SK-N-SH (cell line): ENCODE data around the gene ZFYVE26. TPM values are rescaled to one million over a fixed set of nuclear protein-coding genes. Genes with fewer than 3 reads are reported as not detected.
"Not testable (repeated sequence)": the region's sequence is repeated elsewhere in the genome, so short reads cannot be mapped to it uniquely, and the experiment has no call there.

Experiments
- CTCF ChIA-PET: fragments of 300-600, 350-600 bp; formaldehyde crosslinking; extraction: SDS; loops from one replicate; lab custom pipeline; 2021; lab: Yijun Ruan, JAX
- POLR2A ChIA-PET: fragments of 350-600 bp; sonication (Branson Sonifier 250); formaldehyde crosslinking; extraction: SDS; loops from one replicate; lab custom pipeline; 2020; ENCODE audit warnings: antibody characterized with exemption, inconsistent platforms; lab: Yijun Ruan, JAX
- DNase-seq: peaks from one replicate; pipeline ENCODE4 v3.0.0; 2012
- H2AFZ ChIP-seq: fragments of 200-600 bp; sonication (generic); 2 replicates; pipeline ENCODE4 v1.8.1; 2016; ENCODE audit warnings: antibody characterized with exemption, mild to moderate bottlenecking, low read depth
- H3F3A ChIP-seq: fragments of 200-600 bp; sonication (generic); replicated peaks from 2 replicates; pipeline ENCODE3; 2016; ENCODE audit warnings: antibody characterized with exemption, mild to moderate bottlenecking; ENCODE audit not compliant: insufficient read depth
- H3K27ac ChIP-seq, 2 experiments: fragments of 200-500 bp in 1 of 2; fragments of 200-600 bp in 1 of 2; sonication (Bioruptor generic) in 1 of 2; sonication (generic), shearing (Covaris generic) in 1 of 2; 2 replicates each; pipeline versions ENCODE4 v1.5.1 to v1.6.1; 2014 to 2016; ENCODE audit warnings: low read depth in 2 of 2, inconsistent platforms in 1 of 2, low read length in 1 of 2, mild to moderate bottlenecking in 1 of 2, mixed read lengths in 1 of 2
- H3K27me3 ChIP-seq: fragments of 200-600 bp; sonication (generic), shearing (Covaris generic); 2 replicates; pipeline ENCODE4 v1.6.1; 2016; ENCODE audit warnings: mixed run types; ENCODE audit not compliant: insufficient read depth
- H3K36me3 ChIP-seq, 2 experiments: fragments of 200-500 bp in 1 of 2; fragments of 200-600 bp in 1 of 2; sonication (Bioruptor generic) in 1 of 2; sonication (generic) in 1 of 2; replicated peaks in 1 of 2; 2 replicates each; pipeline versions ENCODE3 to v1.5.1; 2014 to 2016; ENCODE audit warnings: low read length in 1 of 2, mild to moderate bottlenecking in 1 of 2; ENCODE audit not compliant: insufficient read depth in 2 of 2, control insufficient read depth in 1 of 2
- H3K4me1 ChIP-seq, 2 experiments: fragments of 200-500 bp in 1 of 2; fragments of 200-600 bp in 1 of 2; sonication (Bioruptor generic) in 1 of 2; sonication (generic), shearing (Covaris generic) in 1 of 2; 2 replicates each; pipeline versions ENCODE4 v1.5.1 to v1.6.1; 2014 to 2016; ENCODE audit warnings: low read depth in 1 of 2, low read length in 1 of 2, mixed run types in 1 of 2; ENCODE audit not compliant: insufficient read depth in 2 of 2, control insufficient read depth in 1 of 2
- H3K4me2 ChIP-seq: fragments of 200-600 bp; sonication (generic), shearing (Covaris generic); 2 replicates; pipeline ENCODE4 v1.6.1; 2017; ENCODE audit warnings: mixed run types
- H3K4me3 ChIP-seq, 2 experiments: fragments of 200-500 bp in 1 of 2; fragments of 200-600 bp in 1 of 2; sonication (Bioruptor generic) in 1 of 2; sonication (generic), shearing (Covaris generic) in 1 of 2; 2 replicates each; pipeline versions ENCODE4 v1.5.1 to v1.8.1; 2014 to 2016; ENCODE audit warnings: low read depth in 2 of 2, inconsistent platforms in 1 of 2, low read length in 1 of 2, mild to moderate bottlenecking in 1 of 2, mixed read lengths in 1 of 2, moderate library complexity in 1 of 2
- H3K79me2 ChIP-seq: fragments of 200-600 bp; sonication (generic); 2 replicates; pipeline ENCODE4 v1.8.1; 2017; ENCODE audit warnings: mild to moderate bottlenecking; ENCODE audit not compliant: insufficient read depth
- H3K9ac ChIP-seq: fragments of 200-600 bp; sonication (generic); 2 replicates; pipeline ENCODE4 v1.6.1; 2017; ENCODE audit warnings: mixed run types
- H3K9me2 ChIP-seq: fragments of 200-600 bp; sonication (generic); 2 replicates; pipeline ENCODE4 v1.6.1; 2017; ENCODE audit warnings: mixed run types
- H3K9me3 ChIP-seq: fragments of 200-600 bp; sonication (generic); 2 replicates; pipeline ENCODE4 v1.6.1; 2017; ENCODE audit warnings: mixed run types, mild to moderate bottlenecking, moderate library complexity
- H4K20me1 ChIP-seq: fragments of 200-600 bp; sonication (generic); 2 replicates; pipeline ENCODE4 v1.6.1; 2017; ENCODE audit warnings: mild to moderate bottlenecking, mixed run types; ENCODE audit not compliant: insufficient read depth
- FOSL2 ChIP-seq: IDR thresholded peaks from 2 replicates; pipeline ENCODE4 v1.4.0; 2012; ENCODE audit warnings: low read depth, mild to moderate bottlenecking, moderate library complexity, borderline replicate concordance
- FOXM1 ChIP-seq: IDR thresholded peaks from 2 replicates; pipeline ENCODE4 v1.4.0; 2012; ENCODE audit warnings: low read depth, mild to moderate bottlenecking
- GATA2 ChIP-seq: sonication (generic); formaldehyde crosslinking; IDR thresholded peaks from 2 replicates; pipeline ENCODE4 v1.5.0; 2020; ENCODE audit warnings: mild to moderate bottlenecking, missing genetic modification reagents
- JUND ChIP-seq: IDR thresholded peaks from 2 replicates; pipeline ENCODE4 v1.4.0; 2012
- MEF2A ChIP-seq: IDR thresholded peaks from 2 replicates; pipeline ENCODE4 v1.4.0; 2012; ENCODE audit warnings: low read depth, borderline replicate concordance
- MXI1 ChIP-seq: IDR thresholded peaks from 2 replicates; pipeline ENCODE4 v1.6.1; 2012; ENCODE audit warnings: mild to moderate bottlenecking, low read depth, low read length, improper control_type of control experiment
- NFIC ChIP-seq: IDR thresholded peaks from 2 replicates; pipeline ENCODE4 v1.4.0; 2012; ENCODE audit warnings: borderline replicate concordance
- POLR2AphosphoS5 ChIP-seq: IDR thresholded peaks from 2 replicates; pipeline ENCODE4 v1.6.1; 2012; ENCODE audit warnings: low read depth, low read length
- RXRA ChIP-seq: IDR thresholded peaks from 2 replicates; pipeline ENCODE4 v1.4.0; 2012; ENCODE audit warnings: low read depth, mild to moderate bottlenecking, borderline replicate concordance
- TAF1 ChIP-seq: IDR thresholded peaks from 2 replicates; pipeline ENCODE4 v1.6.1; 2012; ENCODE audit warnings: low read depth, mild to moderate bottlenecking, low read length, moderate library complexity, borderline replicate concordance
- TCF12 ChIP-seq: IDR thresholded peaks from 2 replicates; pipeline ENCODE4 v1.4.0; 2012
- WGBS: methylation state at CpG from one replicate; pipeline ENCODE4 v1.1.6; 2017; ENCODE audit warnings: low lambda C conversion rate; 5-methylcytosine and 5-hydroxymethylcytosine counted together
- polyA plus RNA-seq, 3 experiments: library from polyadenylated mRNA; depleted of rRNA; stranded (reverse); fragments of >200 nt; gene quantifications; 2 replicates each; pipeline ENCODE4 v1.2.3, GENCODE V29; 2012
- TF ChIP-seq, protein P1 (sequence below): IDR thresholded peaks from 2 replicates; pipeline ENCODE4 v1.6.1; 2012; ENCODE audit warnings: mild to moderate bottlenecking, low read depth, low read length, moderate library complexity
- TF ChIP-seq, protein P2 (sequence below): IDR thresholded peaks from 2 replicates; pipeline ENCODE4 v1.4.0; 2012; ENCODE audit warnings: low read depth

ZFYVE26 gene
- polyA plus RNA-seq, 1 of the 3 experiments (the other 2 are of a cell fraction), result 5.6 TPM

DNA sequence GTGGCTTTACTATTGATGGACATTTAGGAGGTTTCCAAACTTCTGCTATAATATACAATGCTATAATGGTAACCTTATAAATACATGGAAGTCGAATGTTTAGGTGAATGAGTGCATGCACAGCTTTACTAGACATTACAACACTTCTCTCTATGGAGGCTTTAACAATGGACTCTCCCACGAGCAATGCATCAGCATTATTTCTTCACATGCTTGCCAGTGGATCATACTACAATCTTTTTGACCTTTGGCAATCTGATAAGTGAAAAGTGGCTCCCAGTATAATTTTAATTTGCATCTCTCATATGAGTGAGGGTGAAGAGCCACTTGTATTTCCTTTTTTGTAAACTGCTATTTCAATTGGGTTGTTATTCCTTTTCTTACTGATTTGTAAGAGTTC is 96.5 kb downstream of the ZFYVE26 start:
- H2AFZ ChIP-seq, result no peak overlapping the region
- ChIA-PET CTCF (interaction anchor here (2.4 kb wide), 1 partner anchor 15 kb away, joined by 8 read pairs; no protein-coding TSS in a partner anchor), POLR2A (interaction anchor here (0.6 kb wide), 1 partner anchor 33 kb away, joined by 3 read pairs; no protein-coding TSS in a partner anchor)
- no peak for DNase-seq
- no peaks in the 10 kb centered on the region for H4K20me1 ChIP-seq
- peaks cover 14% of the 10 kb centered on the region for H3K27me3 ChIP-seq
- no peaks in the 10 kb centered on the region for H3K9me3 ChIP-seq
- H3K4me3 ChIP-seq, result no peak overlapping the region
- H3K36me3 ChIP-seq, result no peaks in the 10 kb centered on the region
- H3K27ac ChIP-seq, result no peak overlapping the region
- H3K9me2 ChIP-seq, result no peaks in the 10 kb centered on the region
- 11% methylated on average over 2 of the region's 2 CpGs for WGBS
- no peak overlapping the region for H3K9ac ChIP-seq
- H3K79me2 ChIP-seq, result no peaks in the 10 kb centered on the region
- H3K4me1 ChIP-seq, result peaks cover 0 to 8% of the 10 kb centered on the region in 2 experiments; a peak in 1 of 4 replicates
- H3K4me2 ChIP-seq, result no peak overlapping the region
- TF ChIP-seq POLR2AphosphoS5, result no peak
- TF ChIP-seq, protein P1, sequence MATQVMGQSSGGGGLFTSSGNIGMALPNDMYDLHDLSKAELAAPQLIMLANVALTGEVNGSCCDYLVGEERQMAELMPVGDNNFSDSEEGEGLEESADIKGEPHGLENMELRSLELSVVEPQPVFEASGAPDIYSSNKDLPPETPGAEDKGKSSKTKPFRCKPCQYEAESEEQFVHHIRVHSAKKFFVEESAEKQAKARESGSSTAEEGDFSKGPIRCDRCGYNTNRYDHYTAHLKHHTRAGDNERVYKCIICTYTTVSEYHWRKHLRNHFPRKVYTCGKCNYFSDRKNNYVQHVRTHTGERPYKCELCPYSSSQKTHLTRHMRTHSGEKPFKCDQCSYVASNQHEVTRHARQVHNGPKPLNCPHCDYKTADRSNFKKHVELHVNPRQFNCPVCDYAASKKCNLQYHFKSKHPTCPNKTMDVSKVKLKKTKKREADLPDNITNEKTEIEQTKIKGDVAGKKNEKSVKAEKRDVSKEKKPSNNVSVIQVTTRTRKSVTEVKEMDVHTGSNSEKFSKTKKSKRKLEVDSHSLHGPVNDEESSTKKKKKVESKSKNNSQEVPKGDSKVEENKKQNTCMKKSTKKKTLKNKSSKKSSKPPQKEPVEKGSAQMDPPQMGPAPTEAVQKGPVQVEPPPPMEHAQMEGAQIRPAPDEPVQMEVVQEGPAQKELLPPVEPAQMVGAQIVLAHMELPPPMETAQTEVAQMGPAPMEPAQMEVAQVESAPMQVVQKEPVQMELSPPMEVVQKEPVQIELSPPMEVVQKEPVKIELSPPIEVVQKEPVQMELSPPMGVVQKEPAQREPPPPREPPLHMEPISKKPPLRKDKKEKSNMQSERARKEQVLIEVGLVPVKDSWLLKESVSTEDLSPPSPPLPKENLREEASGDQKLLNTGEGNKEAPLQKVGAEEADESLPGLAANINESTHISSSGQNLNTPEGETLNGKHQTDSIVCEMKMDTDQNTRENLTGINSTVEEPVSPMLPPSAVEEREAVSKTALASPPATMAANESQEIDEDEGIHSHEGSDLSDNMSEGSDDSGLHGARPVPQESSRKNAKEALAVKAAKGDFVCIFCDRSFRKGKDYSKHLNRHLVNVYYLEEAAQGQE, result no peak
- no peak for TF ChIP-seq FOSL2
- TF ChIP-seq FOXM1, result no peak
- no peak for TF ChIP-seq TAF1
- TF ChIP-seq, protein P2, sequence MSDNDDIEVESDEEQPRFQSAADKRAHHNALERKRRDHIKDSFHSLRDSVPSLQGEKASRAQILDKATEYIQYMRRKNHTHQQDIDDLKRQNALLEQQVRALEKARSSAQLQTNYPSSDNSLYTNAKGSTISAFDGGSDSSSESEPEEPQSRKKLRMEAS, result no peak
- no peak for TF ChIP-seq JUND
- no peak for TF ChIP-seq MXI1
- no peak for TF ChIP-seq MEF2A
- no peak for TF ChIP-seq NFIC
- TF ChIP-seq GATA2 (CRISPR knock-in tag), result no peak
- no peak for TF ChIP-seq RXRA
- no peak for TF ChIP-seq TCF12
- H3F3A ChIP-seq, result no peaks in the 10 kb centered on the region

DNA sequence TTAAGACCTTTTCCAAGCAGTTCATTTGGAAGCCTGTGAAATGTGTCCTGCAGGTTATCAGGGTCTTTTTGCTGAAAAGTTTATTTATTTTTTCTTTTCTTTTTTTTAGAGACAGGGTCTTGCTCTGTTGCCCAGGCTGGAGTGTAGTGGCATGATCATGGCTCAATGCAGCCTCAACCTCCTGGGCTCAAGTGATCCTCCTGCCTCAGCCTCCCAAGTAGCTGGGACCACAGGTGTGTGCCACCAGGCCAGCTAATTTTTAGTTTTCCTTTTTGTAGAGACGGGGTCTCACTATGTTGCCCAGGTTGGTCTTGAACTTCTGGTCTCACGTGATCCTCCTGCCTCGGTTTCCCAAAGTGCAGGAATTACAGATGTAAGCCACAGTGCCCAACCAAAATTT is 97.0 kb downstream of the ZFYVE26 start:
- H2AFZ ChIP-seq, H3K4me3 ChIP-seq, H3K4me2 ChIP-seq, POLR2A ChIA-PET, H3K9me2 ChIP-seq, H3K9me3 ChIP-seq, DNase-seq, H4K20me1 ChIP-seq, H3K27ac ChIP-seq, H3K27me3 ChIP-seq, H3K9ac ChIP-seq, H3K79me2 ChIP-seq, H3K36me3 ChIP-seq, H3F3A ChIP-seq, H3K4me1 ChIP-seq: not testable (repeated sequence)
- 16% methylated on average over 3 of the region's 3 CpGs for WGBS
- CTCF ChIA-PET, result interaction anchor here (2.4 kb wide), 1 partner anchor 15 kb away, joined by 8 read pairs; no protein-coding TSS in a partner anchor
